Measurements from ENCODE around the gene ANO4. TPM values are rescaled to one million over a fixed set of nuclear protein-coding genes. Genes with fewer than 3 reads are reported as not detected.

ANO4 gene
- total RNA-seq, 1 donor from 2014 or later: 7.3 TPM

GRCh38 chr12:101173197-101173749 lies 378.7 kb downstream of the ANO4 start:
- Mint-ChIP-seq H3K4me3 (no peak overlapping the region), H3K36me3 (no peaks in the 10 kb centered on the region), H3K27me3 (peaks cover 41% of the 10 kb centered on the region), H3K27ac (no peak overlapping the region), H3K4me1 (ENCODE audit: unreplicated experiment) (no peaks in the 10 kb centered on the region), H3K9me3 (peaks cover 5% of the 10 kb centered on the region)
- no peak for TF ChIP-seq CTCF (conservative IDR thresholded peaks at IDR 0.05)
- no peak for DNase-seq (ENCODE audit: extremely low spot score, unreplicated experiment)

- peaks cover 5% of the 10 kb centered on the region for H3K9me3 Mint-ChIP-seq
Observed at GRCh38 chr12:101174541-101174940, 380.0 kb downstream of the ANO4 start.

More at GRCh38 chr12:101174541-101174940, 380.0 kb downstream of the ANO4 start:
- H3K4me1 Mint-ChIP-seq (ENCODE audit: unreplicated experiment): no peaks in the 10 kb centered on the region
- peak overlapping the region; percentile 18 for H3K27ac Mint-ChIP-seq
- no peak for DNase-seq (ENCODE audit: extremely low spot score, unreplicated experiment)
- H3K36me3 Mint-ChIP-seq: no peaks in the 10 kb centered on the region
- H3K27me3 Mint-ChIP-seq: peaks cover 47% of the 10 kb centered on the region
- TF ChIP-seq CTCF (conservative IDR thresholded peaks at IDR 0.05): no peak
- H3K4me3 Mint-ChIP-seq: no peak overlapping the region

Other genes with a start within 250 kb of the ANO4 start
- gene GAS2L3, start 221.1 kb upstream of the ANO4 start, total RNA-seq (ENCODE audit: low replicate concordance): 27.5 and 29.4 TPM in 2 replicates

Measured in type B pancreatic cell (in vitro differentiated cells).